ENCODE data around the gene POU6F1. TPM values are rescaled to one million over a fixed set of nuclear protein-coding genes. Genes with fewer than 3 reads are reported as not detected.
A peak's percentile ranks its signal among the peaks of the same experiment; 100 is the strongest.
"Not testable (repeated sequence)": the region's sequence is repeated elsewhere in the genome, so short reads cannot be mapped to it uniquely, and the experiment has no call there.

Gene POU6F1, protein sequence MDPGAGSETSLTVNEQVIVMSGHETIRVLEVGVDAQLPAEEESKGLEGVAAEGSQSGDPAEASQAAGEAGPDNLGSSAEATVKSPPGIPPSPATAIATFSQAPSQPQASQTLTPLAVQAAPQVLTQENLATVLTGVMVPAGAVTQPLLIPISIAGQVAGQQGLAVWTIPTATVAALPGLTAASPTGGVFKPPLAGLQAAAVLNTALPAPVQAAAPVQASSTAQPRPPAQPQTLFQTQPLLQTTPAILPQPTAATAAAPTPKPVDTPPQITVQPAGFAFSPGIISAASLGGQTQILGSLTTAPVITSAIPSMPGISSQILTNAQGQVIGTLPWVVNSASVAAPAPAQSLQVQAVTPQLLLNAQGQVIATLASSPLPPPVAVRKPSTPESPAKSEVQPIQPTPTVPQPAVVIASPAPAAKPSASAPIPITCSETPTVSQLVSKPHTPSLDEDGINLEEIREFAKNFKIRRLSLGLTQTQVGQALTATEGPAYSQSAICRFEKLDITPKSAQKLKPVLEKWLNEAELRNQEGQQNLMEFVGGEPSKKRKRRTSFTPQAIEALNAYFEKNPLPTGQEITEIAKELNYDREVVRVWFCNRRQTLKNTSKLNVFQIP
- total RNA-seq: 3.2 TPM

DNA sequence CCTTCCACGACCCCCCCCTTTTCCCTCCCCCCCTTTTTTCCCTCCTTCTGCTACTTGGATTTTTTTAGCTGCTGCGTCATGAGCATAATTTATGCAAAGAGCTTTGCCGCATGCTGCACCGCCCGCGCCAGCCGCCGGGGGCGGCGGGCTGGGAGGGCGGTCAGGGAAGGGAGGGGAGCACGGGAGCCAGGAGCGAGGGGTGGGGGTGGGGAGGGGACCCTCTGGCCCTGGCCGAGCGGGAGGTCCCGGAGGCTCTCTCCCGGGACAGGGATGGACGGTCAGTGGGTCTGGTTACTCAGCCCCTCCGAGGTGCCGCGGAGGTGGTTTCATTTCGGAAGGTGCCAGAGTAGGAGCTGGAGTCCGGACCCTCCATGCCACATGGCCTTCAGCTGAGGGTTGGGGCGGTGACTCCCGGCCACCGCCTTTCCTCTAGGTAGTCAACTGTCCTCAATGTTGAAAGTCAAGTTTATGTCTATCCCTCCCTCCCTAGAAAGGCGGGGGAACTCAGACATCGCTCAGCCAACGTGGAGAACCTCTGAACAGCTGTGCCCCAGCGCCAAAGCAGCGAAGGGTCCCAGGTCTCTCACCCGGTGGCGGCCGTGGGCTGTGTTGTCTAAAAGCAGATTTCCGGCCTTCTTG, at the start of gene POU6F1:
TSS of gene POU6F1 (minus strand) at position 95 of the 639 bp plus-strand sequence. CDS start 11,226 bp downstream, outside the sequence.
- peak; percentile 59 to 89 (median 85) for DNase-seq (ENCODE audit: low read depth in 2 of 3, low spot score in 2 of 3)

DNA sequence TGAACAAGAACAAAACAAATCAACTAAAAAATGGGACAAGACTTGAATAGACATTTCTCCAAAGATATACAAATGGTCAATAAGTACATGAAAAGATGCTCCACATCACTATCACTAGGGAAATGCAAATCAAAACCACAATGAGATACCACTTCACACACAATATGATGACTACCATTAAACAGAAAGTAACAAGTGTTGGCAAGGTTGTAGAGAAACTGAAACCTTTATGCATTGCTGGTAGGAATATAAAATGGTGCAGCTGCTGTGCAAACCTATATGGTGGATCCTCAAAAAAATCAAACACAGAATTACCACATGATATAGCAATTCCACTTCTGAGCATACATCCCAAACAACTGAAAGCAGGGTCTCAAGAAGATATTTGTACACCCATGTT, 47.2 kb upstream of the POU6F1 start:
- DNase-seq (ENCODE audit: low read depth in 2 of 3, low spot score in 2 of 3): no peak

DNA sequence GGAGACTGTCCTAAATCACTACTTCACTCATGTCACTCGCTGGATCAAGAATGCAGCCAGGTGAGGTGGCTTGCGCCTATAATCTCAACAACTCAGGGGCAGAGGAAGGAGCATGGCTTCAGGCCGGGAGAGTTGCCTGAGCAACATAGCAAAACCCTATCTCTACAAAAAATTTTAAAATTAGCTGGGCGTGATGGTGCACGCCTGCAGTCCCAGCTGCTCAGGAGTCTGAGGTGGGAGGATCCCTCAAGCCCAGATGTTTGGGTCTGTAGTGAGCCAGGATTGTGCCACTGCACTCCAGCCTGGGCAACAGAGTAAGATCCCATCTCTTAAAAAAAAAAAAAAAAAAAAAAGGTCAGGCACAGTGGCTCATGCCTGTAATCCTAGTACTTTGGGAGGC, 46.4 kb upstream of the POU6F1 start:
- no peak for DNase-seq (ENCODE audit: low read depth in 2 of 3, low spot score in 2 of 3)

DNA sequence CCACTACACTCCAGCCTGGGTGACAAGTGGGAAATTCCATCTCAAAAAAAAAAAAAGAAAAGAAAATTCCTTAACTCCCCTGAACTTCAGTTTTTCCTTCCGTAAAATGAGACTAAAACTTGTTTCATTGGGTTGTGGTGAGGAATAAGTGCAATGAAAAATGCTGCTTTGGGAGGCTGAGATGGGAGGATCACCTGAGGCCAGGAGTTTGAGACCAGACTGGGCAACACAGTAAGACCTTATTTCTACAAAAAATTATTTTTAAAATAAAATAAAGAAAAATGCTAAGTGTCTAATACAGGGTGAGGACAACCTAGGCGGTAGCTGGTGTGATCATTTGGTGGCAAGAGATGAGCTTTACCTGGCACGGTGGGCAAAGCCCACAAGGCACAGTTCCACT, 45.5 kb upstream of the POU6F1 start:
- DNase-seq (ENCODE audit: low read depth in 2 of 3, low spot score in 2 of 3): no peak

DNA sequence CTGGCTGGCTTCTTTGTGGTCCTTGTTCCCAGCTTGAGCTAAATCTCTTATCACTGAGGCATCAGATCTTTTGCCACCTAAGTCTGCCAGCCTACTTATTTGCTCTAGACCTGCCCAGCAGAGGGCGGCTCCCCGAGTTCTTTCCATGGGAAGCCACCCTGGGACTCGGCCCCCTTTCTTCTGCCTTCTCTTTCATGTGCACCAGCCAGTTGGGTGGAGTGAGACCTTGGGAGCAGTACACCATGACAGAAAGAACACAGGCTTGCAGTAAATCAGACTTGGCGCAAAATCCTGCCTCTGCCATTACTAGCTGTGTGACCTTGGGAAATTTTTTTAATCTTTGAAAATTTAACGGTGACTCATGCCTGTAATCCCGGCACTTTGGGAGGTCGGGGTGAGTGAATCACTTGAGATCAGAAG, 44.9 kb upstream of the POU6F1 start:
- DNase-seq (ENCODE audit: low read depth in 2 of 3, low spot score in 2 of 3): peak in 2 of 3 donors; percentile 62 to 69

DNA sequence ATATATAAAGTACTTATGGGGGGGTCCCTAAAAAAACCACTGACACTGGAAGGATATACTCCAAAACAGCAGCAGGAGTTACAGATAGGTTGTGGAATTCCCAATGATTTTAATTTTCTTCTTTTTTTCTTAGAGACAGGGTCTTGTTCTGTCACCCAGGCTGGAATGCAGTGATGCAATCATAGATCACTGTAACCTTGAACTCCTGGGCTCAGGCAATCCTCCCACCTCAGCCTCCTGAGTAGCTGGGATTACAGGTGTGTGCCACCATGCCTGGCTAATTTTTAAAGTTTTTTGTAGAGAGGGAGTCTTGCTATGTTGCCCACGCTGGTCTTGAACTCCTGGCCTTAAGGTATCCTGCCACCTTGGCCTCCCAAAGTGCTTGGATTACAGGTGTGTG, 41.7 kb upstream of the POU6F1 start:
- DNase-seq (ENCODE audit: low read depth in 2 of 3, low spot score in 2 of 3): not testable (repeated sequence)

DNA sequence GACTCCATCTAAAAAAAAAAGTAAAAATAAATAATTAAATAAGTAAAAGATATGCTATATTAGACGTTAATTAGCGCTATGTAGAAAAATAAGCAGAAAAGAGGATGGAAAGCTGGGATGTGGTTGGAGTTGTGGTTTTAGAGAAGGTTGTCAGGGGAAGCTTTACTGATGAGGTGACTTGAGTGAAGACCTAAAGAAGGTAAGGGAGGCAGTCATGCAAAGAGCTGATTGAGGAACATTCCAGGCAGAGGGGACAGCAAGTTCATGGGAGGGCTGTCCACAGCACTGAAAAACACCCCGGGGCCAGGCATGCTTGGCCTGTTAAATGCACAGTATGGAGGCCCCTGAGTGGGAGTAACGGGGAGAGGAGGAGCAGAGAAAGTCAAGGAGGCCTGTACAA, 36.7 kb upstream of the POU6F1 start:
- DNase-seq (ENCODE audit: low read depth in 2 of 3, low spot score in 2 of 3): no peak

DNA sequence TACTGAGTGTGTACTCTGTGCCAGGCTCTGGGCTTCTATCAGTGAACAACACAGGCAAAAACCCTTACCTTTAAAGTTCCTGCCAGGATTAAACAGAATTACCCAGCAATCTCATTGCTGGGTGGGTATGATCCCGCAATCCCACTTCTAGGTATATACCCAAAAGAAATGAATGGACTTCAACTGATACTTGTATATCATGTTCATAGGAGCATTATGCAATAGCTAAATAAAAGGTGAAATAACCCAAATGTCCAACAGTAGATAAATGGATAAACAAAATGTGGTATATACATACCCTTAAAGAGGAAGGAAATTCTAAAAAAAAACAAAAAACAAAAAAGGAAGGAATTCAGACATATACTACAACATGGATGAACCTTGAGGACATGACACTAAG, 35.4 kb upstream of the POU6F1 start:
- no peak for DNase-seq (ENCODE audit: low read depth in 2 of 3, low spot score in 2 of 3)

DNA sequence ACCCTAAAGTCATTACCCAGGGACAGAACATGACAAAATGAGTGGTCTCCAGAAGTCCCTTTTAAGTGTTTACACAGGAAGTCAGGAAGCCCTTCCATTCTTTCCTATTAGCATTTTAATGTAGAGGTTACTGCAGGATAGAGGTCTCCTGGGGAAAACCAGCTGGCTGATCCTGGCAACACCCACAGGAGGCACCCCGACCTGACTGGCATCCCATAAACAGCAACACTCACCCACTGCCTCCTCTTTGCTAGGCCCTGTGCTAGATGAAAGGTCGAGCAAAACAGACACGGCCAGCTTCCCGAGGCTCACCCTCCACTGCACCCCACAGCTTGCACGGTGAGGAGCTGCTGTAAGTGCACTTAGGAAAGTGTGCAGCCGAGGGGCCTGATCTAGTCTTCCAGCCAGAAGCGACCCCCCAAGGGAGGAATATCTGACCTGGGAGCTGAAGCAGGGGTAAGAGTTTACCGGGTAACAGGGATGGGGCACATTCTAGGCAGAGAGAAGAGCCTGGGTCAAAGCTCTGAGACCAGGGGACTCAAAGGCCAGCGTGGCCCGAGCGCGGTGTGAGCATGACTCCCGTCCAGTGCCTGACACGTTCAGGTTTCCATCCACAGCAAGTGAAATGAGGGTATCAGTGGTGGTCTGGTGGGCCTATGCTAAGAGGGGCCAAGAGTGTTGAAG, 29.8 kb upstream of the POU6F1 start:
- DNase-seq (ENCODE audit: low read depth in 2 of 3, low spot score in 2 of 3): no peak

DNA sequence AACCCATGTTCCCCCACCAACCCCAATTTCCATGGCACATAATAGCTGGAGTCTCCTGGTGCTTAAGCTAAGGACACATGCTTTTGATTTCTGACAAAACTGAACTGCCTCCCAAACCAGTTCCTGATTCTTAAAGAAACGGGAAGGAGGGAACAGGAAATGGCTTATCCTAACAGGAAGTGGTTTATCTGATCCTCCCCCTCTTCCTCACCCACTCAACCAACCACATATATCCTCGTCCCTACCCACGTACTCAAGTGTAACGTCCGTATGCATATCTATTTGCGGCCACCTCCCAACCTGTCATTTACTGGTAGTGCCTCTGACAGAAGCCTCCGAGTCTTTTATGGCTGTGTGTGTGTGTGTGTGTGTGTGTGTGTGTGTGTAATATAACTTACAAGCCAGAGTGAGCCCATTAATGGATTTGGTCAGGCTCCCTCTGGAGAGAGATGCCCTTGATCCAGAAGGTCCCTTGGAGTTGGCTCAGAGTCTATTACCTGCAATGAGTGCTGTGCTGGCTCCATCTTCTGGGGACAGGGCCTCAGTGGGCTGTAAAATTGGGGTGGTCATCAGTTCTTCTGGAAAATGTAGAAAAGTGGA, 28.5 kb upstream of the POU6F1 start:
- peak in 2 of 3 donors; percentile 46 to 65 for DNase-seq (ENCODE audit: low read depth in 2 of 3, low spot score in 2 of 3)

DNA sequence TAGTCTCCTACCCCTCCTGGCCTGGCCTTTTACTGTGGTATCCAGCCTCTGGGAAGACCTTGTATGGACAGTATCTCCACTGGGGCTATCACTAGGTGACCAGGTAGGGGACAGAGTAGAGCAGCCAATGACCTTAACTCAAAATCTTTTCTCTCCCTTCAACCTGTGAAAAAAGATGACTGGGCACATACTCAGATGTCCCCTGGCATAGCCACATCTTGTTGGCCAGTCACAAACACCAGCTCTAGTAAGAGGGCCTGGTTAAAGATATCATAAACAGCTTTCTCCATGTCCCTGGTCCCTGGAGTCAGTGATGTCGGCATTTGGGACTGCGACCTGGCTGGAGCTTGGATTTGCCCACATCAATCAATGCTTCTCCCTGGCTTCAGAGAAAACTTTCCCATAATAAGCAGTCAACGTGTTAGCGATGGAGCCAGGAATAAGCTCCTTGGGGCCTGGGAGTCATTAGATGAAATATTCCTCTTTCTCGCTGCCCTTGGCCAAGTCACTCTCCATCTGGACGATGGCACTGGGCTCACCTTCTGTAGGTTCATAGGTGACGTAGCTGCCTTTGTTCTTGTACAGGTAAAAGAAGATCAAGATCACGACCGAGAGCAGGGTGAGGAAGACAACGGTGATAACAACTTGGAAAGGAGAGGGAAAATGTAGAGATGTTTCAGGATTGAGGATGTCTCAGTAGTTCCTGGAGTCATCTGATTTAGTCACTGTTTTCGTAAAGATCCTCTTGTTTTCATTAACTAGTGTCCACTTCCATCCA, 27.8 kb upstream of the POU6F1 start:
- no peak for DNase-seq (ENCODE audit: low read depth in 2 of 3, low spot score in 2 of 3)

DNA sequence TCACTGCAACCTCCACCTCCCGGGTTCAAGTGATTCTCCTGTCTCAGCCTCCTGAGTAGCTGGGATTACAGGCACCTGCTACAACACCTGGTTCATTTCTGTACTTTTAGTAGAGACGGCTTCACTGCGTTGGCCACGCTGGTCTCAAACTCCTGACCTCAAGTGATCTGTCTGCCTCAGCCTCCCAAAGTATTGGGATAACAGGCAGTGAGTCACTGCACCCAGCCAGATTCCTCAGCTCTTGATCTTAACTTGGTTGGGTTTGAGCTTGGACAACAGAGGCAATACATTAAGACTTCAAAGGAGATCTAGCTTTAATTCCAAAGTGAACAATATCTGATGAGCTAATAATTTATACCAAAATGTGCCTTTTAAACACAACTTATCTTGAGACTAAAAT, 26.4 kb upstream of the POU6F1 start:
- DNase-seq (ENCODE audit: low read depth in 2 of 3, low spot score in 2 of 3): no peak

DNA sequence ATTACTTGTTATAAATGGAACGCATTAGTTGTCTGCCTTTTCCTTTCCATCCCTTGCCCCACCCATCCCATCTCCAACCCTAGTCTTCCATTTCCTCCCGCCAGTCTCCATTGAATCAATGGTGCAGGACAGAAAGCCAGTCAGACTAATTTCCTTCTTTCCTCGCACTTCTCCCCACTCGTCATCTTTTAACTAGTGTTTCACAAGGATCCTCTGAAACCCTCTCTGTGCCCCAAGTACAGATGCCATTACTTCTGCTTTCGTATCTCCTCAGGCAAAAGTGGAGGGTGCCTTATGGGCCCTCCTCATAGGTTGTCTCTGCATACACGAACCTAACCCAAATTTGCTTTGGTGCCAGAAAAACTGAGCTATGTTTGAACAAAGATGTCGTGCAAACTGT, 25.0 kb upstream of the POU6F1 start:
- no peak for DNase-seq (ENCODE audit: low read depth in 2 of 3, low spot score in 2 of 3)

DNA sequence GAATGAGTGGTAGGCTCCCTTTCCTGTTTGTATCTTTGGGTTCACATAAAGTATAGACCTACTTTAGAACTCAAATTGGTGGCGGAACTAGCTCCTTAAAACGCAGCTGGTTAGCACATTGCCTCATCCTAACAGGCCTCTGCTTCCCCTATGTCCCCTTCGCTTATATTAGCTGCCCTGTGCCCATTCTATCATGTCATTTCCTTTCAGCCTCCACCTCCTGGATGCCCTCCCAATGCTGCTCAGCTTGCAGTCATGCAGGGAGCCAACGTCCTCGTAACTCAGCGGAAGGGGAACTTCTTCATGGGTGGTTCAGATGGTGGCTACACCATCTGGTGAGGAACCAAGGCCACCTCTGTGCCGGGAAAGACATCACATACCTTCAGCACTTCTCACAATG, 24.3 kb upstream of the POU6F1 start:
- no peak for DNase-seq (ENCODE audit: low read depth in 2 of 3, low spot score in 2 of 3)

DNA sequence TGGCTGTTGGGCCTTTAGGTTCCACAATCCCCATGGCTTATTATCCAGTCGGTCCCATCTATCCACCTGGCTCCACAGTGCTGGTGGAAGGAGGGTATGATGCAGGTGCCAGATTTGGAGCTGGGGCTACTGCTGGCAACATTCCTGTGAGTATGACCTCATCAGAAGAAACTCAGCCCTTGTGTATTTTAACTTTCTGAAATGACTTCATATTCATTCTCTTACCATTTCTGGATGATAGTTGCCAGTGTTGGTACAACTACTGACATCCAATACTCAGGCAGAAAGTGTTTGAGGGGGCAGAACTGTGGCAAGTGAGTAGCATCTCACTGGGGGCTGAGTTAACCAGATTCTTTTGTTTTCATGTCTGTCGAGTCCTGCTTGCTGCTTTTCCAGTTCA, 23.1 kb upstream of the POU6F1 start:
- no peak for DNase-seq (ENCODE audit: low read depth in 2 of 3, low spot score in 2 of 3)

DNA sequence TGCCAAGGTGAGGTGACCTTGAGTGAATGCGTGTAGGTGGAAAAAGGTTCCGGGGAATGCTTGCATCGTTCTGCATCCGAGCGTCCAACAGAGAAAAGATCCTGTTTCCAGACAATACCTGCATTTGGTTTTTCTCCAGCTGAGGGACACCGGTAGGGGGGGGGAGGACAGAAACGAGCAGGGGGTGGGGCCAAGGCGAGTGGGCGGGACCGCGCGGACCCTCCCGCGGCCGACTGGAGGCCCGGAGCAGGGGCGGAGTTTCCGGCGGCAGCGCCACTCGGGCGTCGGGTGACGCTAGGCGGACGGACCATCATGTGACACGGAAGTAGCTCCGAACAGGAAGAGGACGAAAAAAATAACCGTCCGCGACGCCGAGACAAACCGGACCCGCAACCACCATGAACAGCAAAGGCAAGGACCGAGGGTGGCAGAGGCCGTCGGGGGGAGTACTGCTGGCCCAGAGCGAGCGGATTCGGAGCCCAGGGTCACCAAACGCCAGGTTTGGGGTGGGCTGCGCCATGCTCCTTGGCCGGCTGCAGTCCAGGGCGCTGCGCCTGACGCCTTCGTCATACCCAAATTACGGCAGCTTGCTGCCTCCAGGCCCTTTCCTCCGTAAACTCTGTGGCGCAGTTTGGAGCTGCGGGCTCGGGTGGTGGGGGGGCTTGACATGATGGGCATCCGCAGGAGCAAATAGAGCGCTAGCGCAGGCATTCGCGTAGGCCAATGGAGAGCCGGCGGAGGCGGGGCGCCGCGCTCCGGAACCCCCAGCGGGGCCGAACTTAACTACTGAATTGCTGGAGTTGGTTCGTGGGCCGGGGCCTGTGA, 20.9 kb upstream of the POU6F1 start, which contains the start of gene DAZAP2:
TSS of gene DAZAP2 (plus strand) at position 317 of the 825 bp plus-strand sequence. CDS start at position 399, 82 bp downstream.
- DNase-seq (ENCODE audit: low read depth in 2 of 3, low spot score in 2 of 3): peak; percentile 89 to 97 (median 96)

DNA sequence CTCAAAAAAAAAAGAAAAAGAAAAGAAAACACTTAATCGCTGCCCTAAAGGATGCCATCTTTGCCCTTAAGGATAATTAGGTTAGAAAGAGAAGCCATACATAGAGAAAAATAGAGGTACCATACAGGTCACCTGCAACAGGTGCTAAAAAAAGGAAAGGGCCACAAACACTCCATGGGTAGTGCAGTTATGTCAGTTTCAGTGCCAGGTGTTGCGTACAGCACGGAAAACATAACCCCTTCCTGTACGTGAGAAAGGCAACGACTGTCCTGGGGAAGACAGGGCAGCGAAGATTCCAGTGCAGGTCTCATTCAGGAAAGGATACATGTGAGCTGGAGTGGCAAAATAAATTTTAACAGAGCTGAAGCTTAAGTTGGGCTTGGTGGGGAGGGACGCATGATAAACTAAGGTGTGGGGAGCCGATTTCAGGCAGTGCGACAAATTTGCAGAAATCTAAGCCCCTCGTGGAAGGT, 20.2 kb upstream of the POU6F1 start:
- DNase-seq (ENCODE audit: low read depth in 2 of 3, low spot score in 2 of 3): no peak

DNA sequence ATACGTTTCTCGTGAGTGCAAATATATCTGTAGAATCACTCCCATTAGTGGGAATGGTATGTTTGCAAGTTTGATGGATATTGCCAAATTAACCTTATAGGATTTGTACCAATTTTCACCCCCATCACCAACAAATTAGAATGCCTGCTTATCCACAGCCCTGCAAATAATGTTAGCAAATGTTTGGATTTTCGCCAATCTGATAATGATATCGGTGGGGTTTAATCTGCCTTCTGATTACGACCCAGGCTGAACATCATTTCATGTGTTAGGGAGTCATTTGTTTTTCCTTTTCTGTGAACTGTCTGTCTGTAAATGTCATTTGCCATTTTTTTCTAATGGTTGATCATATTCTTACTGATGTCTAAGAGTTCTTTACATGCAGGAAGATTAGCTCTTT, 16.7 kb upstream of the POU6F1 start:
- DNase-seq (ENCODE audit: low read depth in 2 of 3, low spot score in 2 of 3): no peak

DNA sequence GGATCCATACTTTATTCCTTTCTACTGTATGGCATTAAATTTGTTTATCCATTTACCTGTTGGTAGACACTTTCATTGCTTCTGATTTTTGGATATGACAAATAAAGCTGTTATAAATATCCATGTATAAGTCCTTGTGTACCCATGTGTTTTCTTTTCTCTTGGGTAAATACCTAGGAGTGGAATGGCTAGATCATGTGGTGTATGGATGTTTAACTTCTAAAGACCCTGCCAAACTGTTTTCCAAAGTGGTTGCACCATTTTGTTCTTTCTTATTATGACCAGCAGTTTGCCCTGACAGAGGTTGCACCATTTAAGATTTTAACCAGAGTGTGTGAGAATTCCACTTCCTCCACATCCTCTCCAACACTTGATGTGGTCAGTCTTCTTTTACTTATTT, 14.8 kb upstream of the POU6F1 start:
- no peak for DNase-seq (ENCODE audit: low read depth in 2 of 3, low spot score in 2 of 3)

All from hematopoietic multipotent progenitor cell (in vitro differentiated cells).